Measurements from ENCODE around the gene RAB41. TPM values are rescaled to one million over a fixed set of nuclear protein-coding genes. Genes with fewer than 3 reads are reported as not detected.

The RAB41 gene
- total and polyA plus RNA-seq, 10 of the 15 experiments (the other 5 are each of a cell fraction or from before 2014, with no cell fraction given) = 0.05 to 0.31 TPM; not detected in 8

DNA sequence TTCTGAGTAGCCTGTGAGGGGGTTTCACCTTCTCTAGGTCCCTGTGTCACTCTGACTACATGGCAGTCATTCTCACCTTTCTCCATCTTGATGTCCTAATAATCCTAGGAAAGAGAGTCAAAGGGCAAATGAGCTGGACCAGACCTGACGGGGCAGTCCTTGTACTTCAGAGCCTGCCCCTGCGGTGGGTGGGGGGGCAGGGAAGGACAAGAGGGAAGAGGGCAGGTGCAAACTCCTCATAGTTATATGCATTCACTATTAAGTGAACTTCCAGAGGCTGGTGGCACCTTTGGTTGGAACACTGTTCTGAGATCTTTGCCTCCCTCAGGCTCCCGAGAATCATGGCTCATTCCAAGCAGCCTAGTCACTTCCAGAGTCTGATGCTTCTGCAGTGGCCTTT, 47.6 kb upstream of the RAB41 start, which contains the start of gene AWAT1:
Gene AWAT1 (plus strand): TSS at position 301 of the 400 bp plus-strand sequence. CDS start 41 bp downstream, at position 342.
- DNase-seq (ENCODE audit: low read depth, low spot score) = no peak
- no peaks in the 10 kb centered on the region for H4K20me1 ChIP-seq (ENCODE audit: control insufficient read depth, insufficient read depth)
- intact Hi-C loops (cut with micrococcal nuclease; ENCODE audit: unreplicated experiment) (no loop called here), in situ Hi-C loops (cut with MboI) (no loop called here)
- H3K27ac ChIP-seq (ENCODE audit: control insufficient read depth, insufficient read depth) = no peak within 1 kb of the TSS
- 2% methylated on average over 3 of the region's 3 CpGs for WGBS (ENCODE audit: insufficient coverage, insufficient replicate concordance, low lambda C conversion rate, missing lambda C conversion rate)
- ChIA-PET POLR2A (no interaction called here), RAD21 (ENCODE audit: unreplicated experiment) (no interaction called here), SMC1A (ENCODE audit: uncharacterized antibody, unreplicated experiment) (no interaction called here), CTCF (no interaction called here)
- no TSS peak for BruUV-seq (replicated peaks)
- no peaks in the 10 kb centered on the region for H3K27me3 ChIP-seq (replicated peaks in 1 of 2; ENCODE audit: control insufficient read depth in 2 of 2, insufficient read depth in 2 of 2, low read length in 1 of 2)
- H3K9me3 ChIP-seq (replicated peaks; ENCODE audit: control insufficient read depth, insufficient read depth, low read length) = no peaks in the 10 kb centered on the region
- H3K79me2 ChIP-seq (ENCODE audit: control insufficient read depth, insufficient read depth, low read length) = no peaks in the 10 kb centered on the region
- H3K36me3 ChIP-seq (ENCODE audit: control insufficient read depth in 2 of 2, insufficient read depth in 2 of 2, low read length in 1 of 2) = no peaks in the 10 kb centered on the region
- no peaks in the 10 kb centered on the region for H3K4me1 ChIP-seq (ENCODE audit: control insufficient read depth, insufficient read depth, low read length)
- H3K4me2 ChIP-seq (ENCODE audit: control insufficient read depth, insufficient read depth) = no peak within 1 kb of the TSS
- no peak within 1 kb of the TSS for H3K9ac ChIP-seq (ENCODE audit: control insufficient read depth, insufficient read depth, low read length)
- H3K4me3 ChIP-seq = no peak within 1 kb of the TSS
- no peak within 1 kb of the TSS for H2AFZ ChIP-seq (ENCODE audit: control insufficient read depth, low read depth, low read length)
- ATAC-seq = no peak
- FAIRE-seq = no peak
- no peak for TF ChIP-seq NFIC (IDR thresholded peaks at IDR 0.05; ENCODE audit: low read depth, low read length)
- no peak for TF ChIP-seq BCL11A (IDR thresholded peaks at IDR 0.05; ENCODE audit: low read depth, low read length)
- TF ChIP-seq, protein P1, sequence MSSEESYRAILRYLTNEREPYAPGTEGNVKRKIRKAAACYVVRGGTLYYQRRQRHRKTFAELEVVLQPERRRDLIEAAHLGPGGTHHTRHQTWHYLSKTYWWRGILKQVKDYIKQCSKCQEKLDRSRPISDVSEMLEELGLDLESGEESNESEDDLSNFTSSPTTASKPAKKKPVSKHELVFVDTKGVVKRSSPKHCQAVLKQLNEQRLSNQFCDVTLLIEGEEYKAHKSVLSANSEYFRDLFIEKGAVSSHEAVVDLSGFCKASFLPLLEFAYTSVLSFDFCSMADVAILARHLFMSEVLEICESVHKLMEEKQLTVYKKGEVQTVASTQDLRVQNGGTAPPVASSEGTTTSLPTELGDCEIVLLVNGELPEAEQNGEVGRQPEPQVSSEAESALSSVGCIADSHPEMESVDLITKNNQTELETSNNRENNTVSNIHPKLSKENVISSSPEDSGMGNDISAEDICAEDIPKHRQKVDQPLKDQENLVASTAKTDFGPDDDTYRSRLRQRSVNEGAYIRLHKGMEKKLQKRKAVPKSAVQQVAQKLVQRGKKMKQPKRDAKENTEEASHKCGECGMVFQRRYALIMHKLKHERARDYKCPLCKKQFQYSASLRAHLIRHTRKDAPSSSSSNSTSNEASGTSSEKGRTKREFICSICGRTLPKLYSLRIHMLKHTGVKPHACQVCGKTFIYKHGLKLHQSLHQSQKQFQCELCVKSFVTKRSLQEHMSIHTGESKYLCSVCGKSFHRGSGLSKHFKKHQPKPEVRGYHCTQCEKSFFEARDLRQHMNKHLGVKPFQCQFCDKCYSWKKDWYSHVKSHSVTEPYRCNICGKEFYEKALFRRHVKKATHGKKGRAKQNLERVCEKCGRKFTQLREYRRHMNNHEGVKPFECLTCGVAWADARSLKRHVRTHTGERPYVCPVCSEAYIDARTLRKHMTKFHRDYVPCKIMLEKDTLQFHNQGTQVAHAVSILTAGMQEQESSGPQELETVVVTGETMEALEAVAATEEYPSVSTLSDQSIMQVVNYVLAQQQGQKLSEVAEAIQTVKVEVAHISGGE (CRISPR knock-in tag; IDR thresholded peaks at IDR 0.05) = no peak
- TF ChIP-seq, protein P2, sequence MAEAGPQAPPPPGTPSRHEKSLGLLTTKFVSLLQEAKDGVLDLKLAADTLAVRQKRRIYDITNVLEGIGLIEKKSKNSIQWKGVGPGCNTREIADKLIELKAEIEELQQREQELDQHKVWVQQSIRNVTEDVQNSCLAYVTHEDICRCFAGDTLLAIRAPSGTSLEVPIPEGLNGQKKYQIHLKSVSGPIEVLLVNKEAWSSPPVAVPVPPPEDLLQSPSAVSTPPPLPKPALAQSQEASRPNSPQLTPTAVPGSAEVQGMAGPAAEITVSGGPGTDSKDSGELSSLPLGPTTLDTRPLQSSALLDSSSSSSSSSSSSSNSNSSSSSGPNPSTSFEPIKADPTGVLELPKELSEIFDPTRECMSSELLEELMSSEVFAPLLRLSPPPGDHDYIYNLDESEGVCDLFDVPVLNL (IDR thresholded peaks at IDR 0.05; ENCODE audit: low read depth, low read length) = no peak
- TF ChIP-seq, protein P3, sequence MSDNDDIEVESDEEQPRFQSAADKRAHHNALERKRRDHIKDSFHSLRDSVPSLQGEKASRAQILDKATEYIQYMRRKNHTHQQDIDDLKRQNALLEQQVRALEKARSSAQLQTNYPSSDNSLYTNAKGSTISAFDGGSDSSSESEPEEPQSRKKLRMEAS (IDR thresholded peaks at IDR 0.05; ENCODE audit: low read depth, low read length) = no peak
- TF ChIP-seq, protein P4, sequence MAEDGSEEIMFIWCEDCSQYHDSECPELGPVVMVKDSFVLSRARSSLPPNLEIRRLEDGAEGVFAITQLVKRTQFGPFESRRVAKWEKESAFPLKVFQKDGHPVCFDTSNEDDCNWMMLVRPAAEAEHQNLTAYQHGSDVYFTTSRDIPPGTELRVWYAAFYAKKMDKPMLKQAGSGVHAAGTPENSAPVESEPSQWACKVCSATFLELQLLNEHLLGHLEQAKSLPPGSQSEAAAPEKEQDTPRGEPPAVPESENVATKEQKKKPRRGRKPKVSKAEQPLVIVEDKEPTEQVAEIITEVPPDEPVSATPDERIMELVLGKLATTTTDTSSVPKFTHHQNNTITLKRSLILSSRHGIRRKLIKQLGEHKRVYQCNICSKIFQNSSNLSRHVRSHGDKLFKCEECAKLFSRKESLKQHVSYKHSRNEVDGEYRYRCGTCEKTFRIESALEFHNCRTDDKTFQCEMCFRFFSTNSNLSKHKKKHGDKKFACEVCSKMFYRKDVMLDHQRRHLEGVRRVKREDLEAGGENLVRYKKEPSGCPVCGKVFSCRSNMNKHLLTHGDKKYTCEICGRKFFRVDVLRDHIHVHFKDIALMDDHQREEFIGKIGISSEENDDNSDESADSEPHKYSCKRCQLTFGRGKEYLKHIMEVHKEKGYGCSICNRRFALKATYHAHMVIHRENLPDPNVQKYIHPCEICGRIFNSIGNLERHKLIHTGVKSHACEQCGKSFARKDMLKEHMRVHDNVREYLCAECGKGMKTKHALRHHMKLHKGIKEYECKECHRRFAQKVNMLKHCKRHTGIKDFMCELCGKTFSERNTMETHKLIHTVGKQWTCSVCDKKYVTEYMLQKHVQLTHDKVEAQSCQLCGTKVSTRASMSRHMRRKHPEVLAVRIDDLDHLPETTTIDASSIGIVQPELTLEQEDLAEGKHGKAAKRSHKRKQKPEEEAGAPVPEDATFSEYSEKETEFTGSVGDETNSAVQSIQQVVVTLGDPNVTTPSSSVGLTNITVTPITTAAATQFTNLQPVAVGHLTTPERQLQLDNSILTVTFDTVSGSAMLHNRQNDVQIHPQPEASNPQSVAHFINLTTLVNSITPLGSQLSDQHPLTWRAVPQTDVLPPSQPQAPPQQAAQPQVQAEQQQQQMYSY (CRISPR knock-in tag; IDR thresholded peaks at IDR 0.05) = no peak
- TF ChIP-seq, protein P5, sequence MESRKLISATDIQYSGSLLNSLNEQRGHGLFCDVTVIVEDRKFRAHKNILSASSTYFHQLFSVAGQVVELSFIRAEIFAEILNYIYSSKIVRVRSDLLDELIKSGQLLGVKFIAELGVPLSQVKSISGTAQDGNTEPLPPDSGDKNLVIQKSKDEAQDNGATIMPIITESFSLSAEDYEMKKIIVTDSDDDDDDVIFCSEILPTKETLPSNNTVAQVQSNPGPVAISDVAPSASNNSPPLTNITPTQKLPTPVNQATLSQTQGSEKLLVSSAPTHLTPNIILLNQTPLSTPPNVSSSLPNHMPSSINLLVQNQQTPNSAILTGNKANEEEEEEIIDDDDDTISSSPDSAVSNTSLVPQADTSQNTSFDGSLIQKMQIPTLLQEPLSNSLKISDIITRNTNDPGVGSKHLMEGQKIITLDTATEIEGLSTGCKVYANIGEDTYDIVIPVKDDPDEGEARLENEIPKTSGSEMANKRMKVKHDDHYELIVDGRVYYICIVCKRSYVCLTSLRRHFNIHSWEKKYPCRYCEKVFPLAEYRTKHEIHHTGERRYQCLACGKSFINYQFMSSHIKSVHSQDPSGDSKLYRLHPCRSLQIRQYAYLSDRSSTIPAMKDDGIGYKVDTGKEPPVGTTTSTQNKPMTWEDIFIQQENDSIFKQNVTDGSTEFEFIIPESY (IDR thresholded peaks at IDR 0.05) = no peak
- TF ChIP-seq KDM1A (IDR thresholded peaks at IDR 0.05; ENCODE audit: borderline replicate concordance) = no peak
- TF ChIP-seq, protein P6, sequence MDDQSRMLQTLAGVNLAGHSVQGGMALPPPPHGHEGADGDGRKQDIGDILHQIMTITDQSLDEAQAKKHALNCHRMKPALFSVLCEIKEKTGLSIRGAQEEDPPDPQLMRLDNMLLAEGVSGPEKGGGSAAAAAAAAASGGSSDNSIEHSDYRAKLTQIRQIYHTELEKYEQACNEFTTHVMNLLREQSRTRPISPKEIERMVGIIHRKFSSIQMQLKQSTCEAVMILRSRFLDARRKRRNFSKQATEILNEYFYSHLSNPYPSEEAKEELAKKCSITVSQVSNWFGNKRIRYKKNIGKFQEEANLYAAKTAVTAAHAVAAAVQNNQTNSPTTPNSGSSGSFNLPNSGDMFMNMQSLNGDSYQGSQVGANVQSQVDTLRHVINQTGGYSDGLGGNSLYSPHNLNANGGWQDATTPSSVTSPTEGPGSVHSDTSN (IDR thresholded peaks at IDR 0.05; ENCODE audit: insufficient replicate concordance, low read depth, low read length) = no peak
- TF ChIP-seq IRF4 (IDR thresholded peaks at IDR 0.05; ENCODE audit: low read depth, low read length) = no peak
- no peak for TF ChIP-seq CBX5 (IDR thresholded peaks at IDR 0.05; ENCODE audit: low read depth)
- no peak for TF ChIP-seq NFYB (IDR thresholded peaks at IDR 0.05; ENCODE audit: insufficient read depth, low read depth, low read length)
- no peak for TF ChIP-seq POLR2AphosphoS2 (IDR thresholded peaks at IDR 0.05; ENCODE audit: low read depth, low read length)
